ENCODE measurements around the gene CABP7.

CABP7 gene

DNA sequence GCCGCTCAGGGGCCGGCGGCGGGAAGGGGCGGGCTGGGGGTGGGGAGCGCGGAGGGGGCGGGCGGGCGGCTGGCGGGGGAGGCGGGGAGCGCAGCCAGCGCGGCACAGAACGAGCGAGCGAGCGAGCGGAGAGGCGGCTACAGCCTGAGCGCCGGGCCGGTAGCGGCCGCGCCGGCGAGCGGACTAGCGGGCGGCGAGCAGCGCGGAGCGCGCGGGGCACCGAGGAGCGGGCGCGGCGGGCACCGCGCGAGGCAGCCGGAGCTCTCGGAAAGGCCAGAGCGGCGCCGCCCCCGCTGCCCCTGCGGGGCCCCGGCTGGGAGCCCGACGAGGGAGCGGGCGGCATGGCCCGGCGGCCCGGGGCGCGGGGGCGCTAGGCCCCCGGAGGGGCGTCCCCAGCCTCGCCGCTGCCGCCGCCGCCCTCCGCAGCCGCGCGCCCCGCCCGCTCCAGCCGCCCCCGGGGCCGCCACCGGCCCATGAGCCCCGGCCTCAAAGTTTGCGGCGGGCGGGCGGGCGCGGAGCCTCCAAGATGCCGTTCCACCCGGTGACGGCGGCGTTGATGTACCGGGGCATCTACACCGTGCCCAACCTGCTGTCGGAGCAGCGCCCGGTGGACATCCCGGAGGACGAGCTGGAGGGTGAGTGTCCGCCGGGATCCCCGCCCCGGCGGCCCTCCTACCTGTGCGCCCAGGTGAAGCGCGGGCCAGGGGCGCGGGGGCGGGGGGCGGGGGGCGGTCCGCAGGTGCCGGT lies at the start of gene CABP7:
CABP7 (plus strand) TSS at position 105 of the 747 bp plus-strand sequence; CDS start at position 527, 422 bp downstream.
- H3K9me3 Mint-ChIP-seq: no peaks in the 10 kb centered on the region
- CTCF ChIA-PET: no interaction called here
- DNase-seq: no peak
- H3K4me1 Mint-ChIP-seq: peaks cover 2% of the 10 kb centered on the region
- H3K27me3 Mint-ChIP-seq: peaks cover 94% of the 10 kb centered on the region
- H3K4me3 Mint-ChIP-seq: no peak within 1 kb of the TSS
- peak within 1 kb of the TSS; percentile 58 for H3K27ac Mint-ChIP-seq
- H3K36me3 Mint-ChIP-seq: no peaks in the 10 kb centered on the region

DNA sequence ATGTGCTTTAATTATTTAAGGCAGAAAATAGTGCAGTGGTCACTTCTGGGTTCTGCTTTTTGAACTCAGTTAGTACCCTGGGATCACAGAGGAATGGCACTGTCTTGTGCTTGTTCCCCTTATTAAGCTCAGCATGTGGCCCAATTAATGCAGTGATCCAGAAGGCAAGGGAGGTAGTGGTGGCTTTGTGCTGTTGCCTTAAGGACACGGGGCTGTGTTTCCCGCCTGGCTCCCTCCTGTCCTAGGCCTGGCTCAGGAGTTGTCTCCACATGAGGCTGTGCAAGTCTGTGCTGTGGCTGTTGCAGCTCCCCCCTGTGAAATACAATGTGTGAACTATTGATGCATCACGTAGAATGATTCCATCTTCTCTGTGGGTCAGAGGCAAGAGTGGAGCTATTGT lies 49.2 kb upstream of the CABP7 start:
- no peaks in the 10 kb centered on the region for H3K27me3 Mint-ChIP-seq
- no peak overlapping the region for H3K4me3 Mint-ChIP-seq
- H3K27ac Mint-ChIP-seq: no peak overlapping the region
- CTCF ChIA-PET: no interaction called here
- H3K4me1 Mint-ChIP-seq: no peaks in the 10 kb centered on the region
- H3K36me3 Mint-ChIP-seq: peaks cover 29% of the 10 kb centered on the region
- no peak for DNase-seq
- H3K9me3 Mint-ChIP-seq: no peaks in the 10 kb centered on the region

DNA sequence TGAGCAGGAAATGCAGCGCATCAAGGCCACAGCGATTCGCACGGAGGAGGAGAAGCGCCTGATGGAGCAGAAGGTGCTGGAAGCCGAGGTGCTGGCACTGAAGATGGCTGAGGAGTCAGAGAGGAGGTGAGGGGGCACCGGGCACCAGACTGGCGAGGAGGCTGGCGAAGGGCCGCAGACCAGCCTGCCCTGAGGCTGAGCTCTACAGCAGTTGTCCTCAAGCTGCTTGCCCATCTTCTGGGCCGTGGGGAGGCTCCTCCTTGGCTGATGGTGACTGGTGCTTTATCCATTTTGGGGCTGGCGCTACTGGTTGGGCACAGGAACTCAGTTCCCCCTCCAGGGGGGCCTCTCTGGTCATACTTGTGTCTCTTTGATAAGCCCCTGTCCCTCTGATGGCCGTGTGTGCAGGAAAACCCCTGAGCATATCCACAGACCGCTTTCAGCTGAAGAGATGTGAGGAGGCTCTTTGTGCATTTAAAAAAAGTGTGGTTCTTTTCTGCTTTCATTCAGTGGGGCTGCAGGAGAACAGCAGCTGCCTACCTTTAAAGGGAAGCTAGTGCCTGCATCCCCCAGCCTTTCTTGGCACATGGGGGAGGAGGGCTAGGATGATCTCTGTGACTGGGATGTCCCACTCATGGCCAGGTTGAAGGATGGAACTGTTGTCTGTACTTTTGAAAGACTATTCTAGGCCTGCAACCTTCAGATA lies 46.3 kb upstream of the CABP7 start:
- Mint-ChIP-seq H3K36me3 (peaks cover 39% of the 10 kb centered on the region), H3K27me3 (no peaks in the 10 kb centered on the region), H3K4me3 (no peak overlapping the region), H3K9me3 (no peaks in the 10 kb centered on the region), H3K4me1 (no peaks in the 10 kb centered on the region), H3K27ac (peak overlapping the region; percentile 26)
- DNase-seq: no peak
- CTCF ChIA-PET: no interaction called here

DNA sequence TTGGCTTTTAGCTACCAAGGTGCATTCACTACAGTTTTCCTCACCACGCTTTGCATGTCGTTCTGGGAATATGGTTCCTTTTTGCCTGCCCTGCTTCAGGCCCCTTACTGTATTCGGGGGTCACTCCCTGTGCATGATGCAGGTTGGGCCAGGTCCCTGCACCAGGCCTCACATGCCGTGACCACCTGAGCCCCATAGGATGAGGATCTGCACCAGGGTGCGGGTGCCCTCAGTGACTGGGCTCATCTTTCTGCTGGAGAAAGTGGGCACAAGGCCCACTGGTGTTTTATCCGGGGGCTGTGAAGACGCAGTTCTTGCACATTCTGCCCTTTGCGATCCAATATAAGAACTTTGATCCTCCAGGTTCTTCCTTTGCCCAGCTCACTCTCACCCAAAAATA lies 45.7 kb upstream of the CABP7 start:
- peaks cover 39% of the 10 kb centered on the region for H3K36me3 Mint-ChIP-seq

GRCh38 chr22:29679316-29679715 lies 40.5 kb upstream of the CABP7 start:
- CTCF ChIA-PET: no interaction called here
- no peaks in the 10 kb centered on the region for H3K4me1 Mint-ChIP-seq

More for the DNA sequence above, 45.7 kb upstream of the CABP7 start:
- H3K4me1 Mint-ChIP-seq: no peaks in the 10 kb centered on the region
- H3K9me3 Mint-ChIP-seq: no peaks in the 10 kb centered on the region
- DNase-seq: no peak
- H3K27me3 Mint-ChIP-seq: no peaks in the 10 kb centered on the region
- no peak overlapping the region for H3K4me3 Mint-ChIP-seq
- CTCF ChIA-PET: no interaction called here
- H3K27ac Mint-ChIP-seq: no peak overlapping the region

GRCh38 chr22:29683536-29683935 lies 36.3 kb upstream of the CABP7 start:
- Mint-ChIP-seq H3K27me3 (no peaks in the 10 kb centered on the region), H3K4me1 (no peaks in the 10 kb centered on the region), H3K9me3 (no peaks in the 10 kb centered on the region), H3K27ac (no peak overlapping the region), H3K36me3 (peaks cover 28% of the 10 kb centered on the region), H3K4me3 (no peak overlapping the region)
- DNase-seq: no peak
- CTCF ChIA-PET: no interaction called here

More at GRCh38 chr22:29679316-29679715, 40.5 kb upstream of the CABP7 start:
- Mint-ChIP-seq H3K36me3 (peaks cover 52% of the 10 kb centered on the region), H3K9me3 (no peaks in the 10 kb centered on the region), H3K4me3 (no peak overlapping the region), H3K27me3 (no peaks in the 10 kb centered on the region), H3K27ac (no peak overlapping the region)
- DNase-seq: no peak

- H3K4me3 Mint-ChIP-seq: no peak overlapping the region
- H3K36me3 Mint-ChIP-seq: peaks cover 26% of the 10 kb centered on the region
- H3K27me3 Mint-ChIP-seq: no peaks in the 10 kb centered on the region
- CTCF ChIA-PET: no interaction called here
- H3K4me1 Mint-ChIP-seq: no peaks in the 10 kb centered on the region
- H3K9me3 Mint-ChIP-seq: no peaks in the 10 kb centered on the region
- no peak overlapping the region for H3K27ac Mint-ChIP-seq
- no peak for DNase-seq
Measured at GRCh38 chr22:29684244-29684643, 35.6 kb upstream of the CABP7 start.

- no peaks in the 10 kb centered on the region for H3K27me3 Mint-ChIP-seq
- DNase-seq: no peak
- CTCF ChIA-PET: interaction anchor here (0.7 to 2.0 kb wide), 14 partner anchors 9 to 399 kb away, joined by 3 to 13 read pairs (median 4); no protein-coding TSS in a partner anchor
Measured at GRCh38 chr22:29689206-29689879, 30.5 kb upstream of the CABP7 start.

DNA sequence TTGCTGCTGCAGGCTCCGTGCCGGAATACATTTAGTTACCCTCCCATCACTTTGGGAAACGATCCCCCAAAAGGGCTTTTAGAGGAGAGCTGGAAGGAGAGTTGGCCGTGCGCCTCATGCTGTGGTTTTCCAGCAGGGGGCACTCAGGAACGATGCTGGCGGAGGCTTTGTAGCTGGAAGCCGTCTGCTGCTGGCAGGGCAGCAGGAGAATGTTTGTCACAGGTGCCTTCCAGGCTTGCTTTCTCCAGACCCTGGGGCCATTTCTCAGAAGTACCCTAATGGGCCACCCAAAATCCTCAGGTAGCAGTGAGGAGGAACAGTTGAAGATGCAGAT lies 30.0 kb upstream of the CABP7 start:
- CTCF ChIA-PET: interaction anchor here (0.8 to 2.0 kb wide), 13 partner anchors 8 to 399 kb away, joined by 3 to 13 read pairs (median 4); no protein-coding TSS in a partner anchor
- Mint-ChIP-seq H3K9me3 (no peaks in the 10 kb centered on the region), H3K27ac (no peak overlapping the region), H3K4me1 (peaks cover 6% of the 10 kb centered on the region), H3K4me3 (no peak overlapping the region), H3K36me3 (peaks cover 8% of the 10 kb centered on the region), H3K27me3 (no peaks in the 10 kb centered on the region)
- peak; percentile 62 for DNase-seq

More at GRCh38 chr22:29689206-29689879, 30.5 kb upstream of the CABP7 start:
- Mint-ChIP-seq H3K36me3 (peaks cover 10% of the 10 kb centered on the region), H3K9me3 (no peaks in the 10 kb centered on the region), H3K27ac (no peak overlapping the region), H3K4me1 (peaks cover 6% of the 10 kb centered on the region), H3K4me3 (no peak overlapping the region)

DNA sequence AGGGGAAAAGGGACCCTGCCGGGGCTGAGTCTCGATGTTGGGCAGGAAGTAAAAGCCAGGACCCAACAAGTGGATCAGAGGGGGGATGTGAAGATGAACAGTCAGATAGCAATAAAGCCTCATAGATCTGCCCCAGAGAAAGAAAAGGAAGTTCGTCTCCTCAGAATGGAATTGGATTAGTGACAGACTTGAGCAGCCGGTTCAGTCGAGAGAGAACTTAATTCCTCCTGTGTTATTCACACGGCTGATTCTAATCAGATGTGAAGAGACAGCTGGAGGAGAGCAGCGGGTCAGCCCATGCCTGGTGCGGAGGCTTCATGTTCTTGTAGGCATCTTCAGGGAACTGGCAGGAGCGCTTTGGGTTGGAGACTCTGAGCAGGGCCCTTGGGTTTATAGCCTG lies 29.3 kb upstream of the CABP7 start:
- Mint-ChIP-seq H3K9me3 (no peaks in the 10 kb centered on the region), H3K36me3 (peaks cover 9% of the 10 kb centered on the region)
- DNase-seq: no peak

DNA sequence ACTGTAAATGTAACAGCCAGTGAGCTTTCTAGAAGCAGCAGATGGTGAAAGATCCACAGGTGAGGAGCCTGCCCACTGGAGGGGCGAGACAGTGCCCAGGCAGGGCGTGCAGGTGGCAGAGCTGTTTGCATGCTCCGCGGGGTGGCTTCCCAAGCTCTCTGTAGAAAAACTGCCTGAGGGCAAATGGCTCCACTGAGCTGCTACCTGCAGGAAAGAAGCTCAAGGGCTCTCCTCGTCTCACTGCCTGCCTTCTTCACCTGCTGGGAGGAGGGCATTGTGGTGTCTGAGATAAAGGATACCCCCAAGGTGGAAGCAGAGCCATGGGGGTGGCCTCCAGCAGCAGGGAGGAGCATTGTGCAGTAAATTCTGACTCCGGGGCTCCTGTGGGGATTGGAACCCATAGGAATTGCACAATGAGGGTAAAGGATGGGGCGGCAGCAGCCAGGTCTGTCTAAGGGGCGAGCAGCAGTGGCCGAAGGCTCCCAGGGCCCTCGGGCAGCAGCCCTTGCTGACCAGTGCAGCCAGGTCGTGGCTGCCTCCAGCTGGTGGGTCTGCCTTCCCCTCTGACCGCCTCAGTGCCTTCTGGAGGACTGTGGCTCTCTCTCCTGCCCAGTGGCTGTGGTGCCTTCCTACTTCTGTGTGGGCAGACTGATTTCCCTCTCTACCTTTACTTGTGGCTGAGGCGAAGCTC lies 28.0 kb upstream of the CABP7 start:
- Mint-ChIP-seq H3K4me1 (peaks cover 6% of the 10 kb centered on the region), H3K9me3 (no peaks in the 10 kb centered on the region), H3K27ac (peak overlapping the region; percentile 55), H3K4me3 (no peak overlapping the region), H3K27me3 (no peaks in the 10 kb centered on the region), H3K36me3 (peaks cover 9% of the 10 kb centered on the region)
- CTCF ChIA-PET: interaction anchor here (0.7 to 1.5 kb wide), 3 partner anchors 10 to 706 kb away, joined by 3 to 5 read pairs (median 4); no protein-coding TSS in a partner anchor
- DNase-seq: no peak

More for the DNA sequence above, 29.3 kb upstream of the CABP7 start:
- Mint-ChIP-seq H3K27me3 (no peaks in the 10 kb centered on the region), H3K4me3 (no peak overlapping the region), H3K4me1 (peaks cover 6% of the 10 kb centered on the region), H3K27ac (no peak overlapping the region)
- CTCF ChIA-PET: interaction anchor here (0.9 to 2.0 kb wide), 11 partner anchors 10 to 398 kb away, joined by 3 to 13 read pairs (median 5); no protein-coding TSS in a partner anchor

GRCh38 chr22:29692327-29692640 lies 27.5 kb upstream of the CABP7 start:
- Mint-ChIP-seq H3K4me1 (peaks cover 6% of the 10 kb centered on the region), H3K27me3 (no peaks in the 10 kb centered on the region), H3K9me3 (no peaks in the 10 kb centered on the region), H3K36me3 (peaks cover 9% of the 10 kb centered on the region), H3K27ac (peak overlapping the region; percentile 55), H3K4me3 (no peak overlapping the region)
- no peak for DNase-seq
- CTCF ChIA-PET: interaction anchor here (1.5 kb wide), 1 partner anchor 10 kb away, joined by 5 read pairs; no protein-coding TSS in a partner anchor

DNA sequence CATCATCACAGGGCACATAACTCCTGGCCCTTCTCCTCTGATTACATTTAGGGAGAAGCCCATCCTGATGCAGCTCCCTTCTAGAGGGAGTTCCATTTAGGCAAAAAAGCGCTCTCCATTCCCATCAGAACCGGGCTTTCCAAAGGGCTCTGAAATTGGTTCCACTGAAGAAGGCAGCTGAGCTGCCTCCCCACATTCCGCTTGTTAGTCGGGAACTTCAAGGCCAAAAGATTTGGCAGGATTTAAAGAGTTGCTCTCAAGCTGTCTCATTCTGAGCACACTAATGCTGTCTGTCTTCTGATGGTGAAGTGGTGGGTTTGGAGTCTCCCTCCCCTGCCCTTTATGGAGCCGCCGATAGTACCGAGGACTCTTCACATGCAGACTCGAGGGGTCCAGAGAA lies 26.6 kb upstream of the CABP7 start:
- H3K9me3 Mint-ChIP-seq: no peaks in the 10 kb centered on the region
- DNase-seq: no peak
- H3K36me3 Mint-ChIP-seq: peaks cover 12% of the 10 kb centered on the region
- no peaks in the 10 kb centered on the region for H3K27me3 Mint-ChIP-seq
- H3K27ac Mint-ChIP-seq: no peak overlapping the region
- CTCF ChIA-PET: interaction anchor here (1.5 kb wide), 1 partner anchor 9 kb away, joined by 5 read pairs; no protein-coding TSS in a partner anchor
- H3K4me1 Mint-ChIP-seq: peaks cover 6% of the 10 kb centered on the region
- no peak overlapping the region for H3K4me3 Mint-ChIP-seq

DNA sequence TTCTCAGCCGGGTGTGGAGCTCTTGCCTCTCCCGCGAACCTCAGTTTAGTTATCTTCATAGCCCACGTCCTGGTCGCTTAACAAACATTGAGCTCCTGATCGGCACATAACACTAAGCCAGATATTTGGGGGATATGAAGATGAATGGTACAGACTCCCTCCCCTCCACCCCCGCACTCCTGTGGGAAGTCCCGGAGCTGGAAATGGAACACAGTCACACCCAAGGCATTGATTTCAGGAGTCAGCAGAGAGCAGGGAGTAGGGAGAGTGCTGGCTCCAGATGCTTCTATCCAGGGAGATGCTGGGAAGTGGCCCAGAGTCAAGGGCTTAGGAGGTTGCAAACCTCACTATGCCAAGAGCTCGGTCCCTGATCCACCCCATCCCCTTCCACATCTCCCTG lies 26.1 kb upstream of the CABP7 start:
- no peaks in the 10 kb centered on the region for H3K27me3 Mint-ChIP-seq
- CTCF ChIA-PET: interaction anchor here (1.5 kb wide), 1 partner anchor 8 kb away, joined by 5 read pairs; no protein-coding TSS in a partner anchor
- no peaks in the 10 kb centered on the region for H3K9me3 Mint-ChIP-seq
- H3K4me1 Mint-ChIP-seq: peaks cover 6% of the 10 kb centered on the region
- H3K27ac Mint-ChIP-seq: peak overlapping the region; percentile 49
- H3K4me3 Mint-ChIP-seq: no peak overlapping the region
- DNase-seq: no peak
- H3K36me3 Mint-ChIP-seq: peaks cover 15% of the 10 kb centered on the region

Measured in activated naive CD4-positive, alpha-beta T cell treated with anti-CD3 and anti-CD28 coated beads, Interleukin-2, amount 10 ng/mL, durations not matched to agents 7 days and 5 days (primary cell).